Trophoblast cell (in vitro differentiated cells and primary cell): ENCODE data around the gene PXN.
"Not testable (repeated sequence)": the region's sequence is repeated elsewhere in the genome, so short reads cannot be mapped to it uniquely, and the experiment has no call there.

Source experiments
- DNase-seq, 2 donors: peaks; one replicate each; pipeline ENCODE4 v3.0.0-alpha.2; 2016
- H2AFZ ChIP-seq: 2 replicates; pipeline ENCODE4 v1.6.1; 2013; ENCODE audit warnings: low read length, moderate library complexity, mild to moderate bottlenecking; ENCODE audit not compliant: insufficient read depth, poor library complexity
- H2AK5ac ChIP-seq: 2 replicates; pipeline ENCODE4 v1.6.1; 2013; ENCODE audit warnings: mild to moderate bottlenecking, low read length
- H2BK120ac ChIP-seq: 2 replicates; pipeline ENCODE4 v1.6.1; 2013; ENCODE audit warnings: low read length, mild to moderate bottlenecking, moderate library complexity; ENCODE audit not compliant: insufficient read depth, poor library complexity
- H2BK12ac ChIP-seq: 2 replicates; pipeline ENCODE4 v1.6.1; 2013; ENCODE audit warnings: mild to moderate bottlenecking, low read length, moderate library complexity
- H2BK5ac ChIP-seq: 2 replicates; pipeline ENCODE4 v1.6.1; 2013; ENCODE audit warnings: low read length, low read depth, moderate library complexity, mild to moderate bottlenecking; ENCODE audit not compliant: poor library complexity
- H3K14ac ChIP-seq: 2 replicates; pipeline ENCODE4 v1.6.1; 2013; ENCODE audit warnings: mild to moderate bottlenecking, low read length
- H3K18ac ChIP-seq: 2 replicates; pipeline ENCODE4 v1.6.1; 2013; ENCODE audit warnings: mild to moderate bottlenecking, low read length
- H3K23ac ChIP-seq: 2 replicates; pipeline ENCODE4 v1.6.1; 2013; ENCODE audit warnings: low read length
- H3K27ac ChIP-seq: 2 replicates; pipeline ENCODE4 v1.5.1; 2013; ENCODE audit warnings: low read depth, mild to moderate bottlenecking, inconsistent platforms, low read length, moderate library complexity
- H3K27me3 ChIP-seq: 2 replicates; pipeline ENCODE4 v1.6.1; 2013; ENCODE audit warnings: inconsistent platforms, mild to moderate bottlenecking, low read length, moderate library complexity; ENCODE audit not compliant: insufficient read depth
- H3K36me3 ChIP-seq, 2 experiments: 1 replicate in 1 of 2; 2 replicates in 1 of 2; pipeline ENCODE4 v1.6.1; 2013; ENCODE audit warnings: low read length in 2 of 2, mild to moderate bottlenecking in 2 of 2, moderate library complexity in 1 of 2; ENCODE audit not compliant: insufficient read depth in 2 of 2, control insufficient read depth in 1 of 2
- H3K4ac ChIP-seq: 2 replicates; pipeline ENCODE4 v1.6.1; 2013; ENCODE audit warnings: low read depth, mild to moderate bottlenecking, low read length, moderate library complexity
- H3K4me1 ChIP-seq, 2 experiments: 1 replicate in 1 of 2; 2 replicates in 1 of 2; pipeline ENCODE4 v1.6.1; 2013; ENCODE audit warnings: low read length in 2 of 2, mild to moderate bottlenecking in 2 of 2, moderate library complexity in 1 of 2; ENCODE audit not compliant: insufficient read depth in 2 of 2, control insufficient read depth in 1 of 2
- H3K4me2 ChIP-seq: 2 replicates; pipeline ENCODE4 v1.6.1; 2013; ENCODE audit warnings: inconsistent platforms, mild to moderate bottlenecking, low read length, moderate library complexity
- H3K4me3 ChIP-seq: 2 replicates; pipeline ENCODE4 v1.5.1; 2013; ENCODE audit warnings: mild to moderate bottlenecking, low read depth, low read length, inconsistent platforms
- H3K79me1 ChIP-seq: one replicate; pipeline ENCODE4 v1.6.1; 2013; ENCODE audit warnings: low read length
- H3K79me2 ChIP-seq: 2 replicates; pipeline ENCODE4 v1.6.1; 2013; ENCODE audit warnings: low read length, mild to moderate bottlenecking; ENCODE audit not compliant: control insufficient read depth, insufficient read depth, poor library complexity
- H3K9ac ChIP-seq: 2 replicates; pipeline ENCODE4 v1.6.1; 2013; ENCODE audit warnings: mild to moderate bottlenecking, low read length
- H3K9me3 ChIP-seq: 2 replicates; pipeline ENCODE4 v1.6.1; 2013; ENCODE audit warnings: low read depth, mild to moderate bottlenecking, control low read depth, inconsistent platforms, low read length; ENCODE audit not compliant: insufficient read depth
- H4K12ac ChIP-seq: 2 replicates; pipeline ENCODE4 v1.6.1; 2013; ENCODE audit warnings: low read depth, mild to moderate bottlenecking, low read length, moderate library complexity
- H4K8ac ChIP-seq: 2 replicates; pipeline ENCODE4 v1.6.1; 2013; ENCODE audit warnings: low read depth, mild to moderate bottlenecking, low read length, moderate library complexity
- H4K91ac ChIP-seq: one replicate; pipeline ENCODE4 v1.6.1; 2013; ENCODE audit warnings: low read depth, mild to moderate bottlenecking, low read length, moderate library complexity
- WGBS: extraction: QIAGEN DNeasy Blood & Tissue Kit; methylation state at CpG from one replicate; pipeline ENCODE4 v1.1.7; 2013; ENCODE audit warnings: missing lambda C conversion rate; ENCODE audit not compliant: insufficient read length, insufficient coverage; ENCODE audit errors: extremely low coverage; 5-methylcytosine and 5-hydroxymethylcytosine counted together

The PXN gene

DNA sequence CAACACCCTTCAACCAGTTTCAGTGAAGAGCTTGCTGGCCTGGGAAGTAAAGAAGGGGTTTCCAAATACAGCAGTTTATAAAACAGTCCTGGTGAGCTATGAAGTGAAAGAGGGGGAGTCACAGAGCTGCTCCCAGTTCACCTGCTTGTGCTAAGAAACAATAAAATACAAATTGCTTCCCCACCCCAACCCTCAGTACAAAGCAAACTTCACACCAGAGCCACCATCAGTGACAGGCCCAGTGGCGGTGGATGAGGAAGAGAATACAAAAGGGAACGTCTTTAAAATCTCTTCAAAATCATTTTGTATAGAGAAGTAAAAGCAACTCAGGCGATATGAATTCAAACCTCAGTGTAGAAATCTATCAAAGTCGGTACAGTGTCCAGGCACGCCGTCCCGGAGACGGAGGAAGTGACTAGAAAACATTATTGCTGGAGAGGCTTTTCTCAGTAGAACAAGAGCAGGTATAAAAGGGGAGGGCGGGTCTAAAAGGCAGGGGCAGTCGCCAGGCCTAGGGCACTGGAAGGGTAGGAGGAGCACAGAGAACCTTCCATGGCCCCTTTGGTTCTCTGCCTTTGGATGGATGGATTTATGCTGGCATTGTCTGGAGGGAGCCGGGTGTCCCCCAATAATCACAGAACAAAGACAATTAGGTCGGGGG is 54.2 kb downstream of the PXN start:
- Histone ChIP-seq H3K4ac (no peak overlapping the region), H4K12ac (no peak overlapping the region), H3K18ac (no peak overlapping the region), H3K4me3 (no peak overlapping the region), H3K27me3 (no peaks in the 10 kb centered on the region), H2AK5ac (no peak overlapping the region), H3K4me1 (no peaks in the 10 kb centered on the region), H3K9me3 (peaks cover 1% of the 10 kb centered on the region), H2BK5ac (no peak overlapping the region), H3K14ac (no peak overlapping the region), H3K27ac (no peak overlapping the region), H3K36me3 (peaks cover 59 to 66% of the 10 kb centered on the region in 2 experiments), H3K79me1 (no peaks in the 10 kb centered on the region), H3K79me2 (no peaks in the 10 kb centered on the region), H2BK120ac (no peak overlapping the region), H3K9ac (no peak overlapping the region), H2AFZ (no peak overlapping the region), H4K91ac (no peak overlapping the region), H3K4me2 (no peak overlapping the region), H2BK12ac (no peak overlapping the region), H3K23ac (no peak overlapping the region), H4K8ac (no peak overlapping the region)
- DNase-seq, result no peak
- WGBS, result no CpG with 5 or more reads among the region's 12 CpGs

DNA sequence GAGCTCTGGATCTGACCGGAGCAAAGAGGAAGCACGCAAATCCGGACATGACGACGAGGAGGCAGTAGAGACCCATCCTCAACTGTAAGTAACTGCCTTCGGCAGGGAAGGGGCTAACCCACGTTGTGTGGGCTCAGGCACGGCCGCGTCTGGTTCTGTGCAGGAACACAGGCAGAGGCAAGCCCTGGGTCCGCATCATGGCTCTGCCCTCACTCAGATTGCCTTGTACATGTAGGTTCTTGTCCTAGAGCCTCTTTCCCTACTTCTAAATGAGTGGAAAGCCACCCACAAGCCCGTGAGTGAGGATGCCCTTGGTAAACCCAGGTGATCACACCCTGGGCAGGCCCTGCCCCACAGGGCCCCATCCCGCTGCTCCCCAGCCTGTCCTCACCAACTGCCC is 55.7 kb downstream of the PXN start:
- Histone ChIP-seq H3K79me2 (no peaks in the 10 kb centered on the region), H2AFZ (no peak overlapping the region), H4K91ac (no peak overlapping the region), H3K79me1 (no peaks in the 10 kb centered on the region), H3K14ac (no peak overlapping the region), H3K4ac (no peak overlapping the region), H3K23ac (no peak overlapping the region), H2AK5ac (no peak overlapping the region), H3K27me3 (no peaks in the 10 kb centered on the region), H3K27ac (no peak overlapping the region), H3K4me1 (no peaks in the 10 kb centered on the region), H3K4me2 (no peak overlapping the region), H2BK12ac (no peak overlapping the region), H3K4me3 (no peak overlapping the region), H3K18ac (no peak overlapping the region), H3K36me3 (peaks cover 46 to 53% of the 10 kb centered on the region in 2 experiments), H4K8ac (no peak overlapping the region), H2BK120ac (no peak overlapping the region), H2BK5ac (no peak overlapping the region), H3K9me3 (peaks cover 3% of the 10 kb centered on the region), H4K12ac (no peak overlapping the region), H3K9ac (no peak overlapping the region)
- DNase-seq, result peak in 1 of 2 donors; percentile 8
- no CpG with 5 or more reads among the region's 13 CpGs for WGBS

DNA sequence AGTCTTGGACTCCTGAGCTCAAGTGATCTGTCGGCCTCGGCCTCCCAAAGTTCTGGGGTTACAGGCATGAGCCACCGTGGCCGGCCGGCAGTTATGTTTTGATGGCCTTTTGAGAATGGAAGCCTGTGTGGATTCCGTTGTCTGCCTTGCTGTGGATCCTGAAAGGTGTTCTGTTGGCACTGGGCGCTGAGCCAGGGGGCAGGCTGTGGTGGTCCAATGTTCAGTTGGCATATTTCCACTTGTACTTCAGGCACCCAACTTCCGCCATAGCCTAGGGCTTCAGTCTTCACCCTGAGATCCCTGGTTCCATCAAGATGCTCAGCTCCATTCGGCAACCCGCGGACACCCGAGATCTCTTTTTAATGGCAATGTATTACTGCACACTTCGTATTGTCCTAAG is 58.3 kb downstream of the PXN start:
- no peak overlapping the region for H3K27ac ChIP-seq
- H3K27me3 ChIP-seq, result no peaks in the 10 kb centered on the region
- no peak overlapping the region for H4K91ac ChIP-seq
- no peak overlapping the region for H3K4me2 ChIP-seq
- H3K18ac ChIP-seq, result no peak overlapping the region
- no peak overlapping the region for H3K9ac ChIP-seq
- H2BK5ac ChIP-seq, result no peak overlapping the region
- no peak overlapping the region for H2AK5ac ChIP-seq
- H2BK120ac ChIP-seq, result no peak overlapping the region
- no peak overlapping the region for H3K14ac ChIP-seq
- no peaks in the 10 kb centered on the region for H3K79me2 ChIP-seq
- H3K23ac ChIP-seq, result no peak overlapping the region
- no CpG with 5 or more reads among the region's 13 CpGs for WGBS
- H3K36me3 ChIP-seq, result peaks cover 24 to 29% of the 10 kb centered on the region in 2 experiments
- DNase-seq, result no peak
- no peaks in the 10 kb centered on the region for H3K79me1 ChIP-seq
- no peaks in the 10 kb centered on the region for H3K4me1 ChIP-seq
- H3K4ac ChIP-seq, result no peak overlapping the region
- peaks cover 3% of the 10 kb centered on the region for H3K9me3 ChIP-seq
- H4K8ac ChIP-seq, result no peak overlapping the region
- no peak overlapping the region for H3K4me3 ChIP-seq
- no peak overlapping the region for H2AFZ ChIP-seq
- H4K12ac ChIP-seq, result no peak overlapping the region
- no peak overlapping the region for H2BK12ac ChIP-seq

DNA sequence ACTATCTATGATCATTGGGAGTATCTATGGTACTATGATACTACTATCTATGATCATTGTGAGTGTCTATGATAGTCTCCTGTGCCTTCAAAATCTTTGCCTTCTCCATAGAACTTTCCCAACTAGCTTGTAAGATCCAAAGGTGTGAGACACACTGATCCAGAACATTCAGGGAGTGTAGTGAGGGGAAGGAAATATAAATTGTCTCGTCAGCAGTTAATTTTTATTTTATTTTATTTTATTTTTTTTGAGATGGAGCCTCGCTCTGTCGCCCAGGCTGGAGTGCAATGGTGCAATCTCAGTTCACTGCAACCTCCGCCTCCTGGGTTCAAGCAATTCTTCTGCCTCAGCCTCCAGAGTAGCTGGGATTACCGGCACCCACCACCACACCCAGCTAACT is 58.7 kb downstream of the PXN start:
- H3K79me1 ChIP-seq, H2AK5ac ChIP-seq, H2BK5ac ChIP-seq, DNase-seq, H3K9ac ChIP-seq, H4K91ac ChIP-seq, H3K27ac ChIP-seq, H3K4ac ChIP-seq, H3K79me2 ChIP-seq, H3K14ac ChIP-seq, H3K23ac ChIP-seq, H3K4me3 ChIP-seq, H2BK120ac ChIP-seq, H4K12ac ChIP-seq, H3K27me3 ChIP-seq, H2BK12ac ChIP-seq, H4K8ac ChIP-seq, H2AFZ ChIP-seq, H3K4me1 ChIP-seq, H3K18ac ChIP-seq, H3K9me3 ChIP-seq, H3K4me2 ChIP-seq: not testable (repeated sequence)
- peaks cover 20 to 24% of the 10 kb centered on the region in 2 experiments for H3K36me3 ChIP-seq
- WGBS, result no CpG with 5 or more reads among the region's 5 CpGs
